ENCODE results near the gene TMEM132E.

TMEM132E gene

DNA sequence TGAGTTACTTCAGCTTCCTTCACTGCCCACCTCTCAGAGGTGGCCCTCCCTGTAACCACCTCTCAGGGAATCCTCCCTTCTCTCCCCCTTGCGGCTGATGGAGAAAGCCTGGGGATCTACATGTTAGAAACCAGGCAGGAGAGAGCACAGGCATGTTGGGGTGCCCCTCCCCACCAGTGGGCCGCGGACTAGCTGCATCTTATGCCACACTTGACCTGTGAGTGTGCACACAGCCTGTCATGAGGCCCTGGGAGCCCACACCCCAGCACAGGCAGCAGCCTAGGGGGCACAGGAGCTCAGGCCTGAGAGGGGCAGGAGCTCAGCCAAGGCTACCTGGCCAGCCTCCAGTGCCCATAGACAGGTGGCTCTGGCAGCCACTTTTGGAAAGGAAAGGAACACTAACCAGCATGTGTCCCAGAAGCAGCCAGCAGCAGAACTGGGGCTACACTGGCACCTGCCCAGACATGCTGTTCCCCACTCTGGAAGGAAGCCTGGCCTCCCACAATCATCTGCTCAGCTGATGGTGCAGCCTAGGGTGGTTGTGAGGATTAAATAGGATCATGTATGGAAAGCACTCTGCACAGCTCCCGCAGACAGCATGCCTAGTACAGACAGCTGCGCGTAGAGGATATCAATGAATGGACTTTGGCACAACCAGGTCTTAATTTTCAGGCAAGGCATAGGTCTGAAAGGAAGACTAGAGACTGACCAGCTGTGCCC lies 60.5 kb downstream of the TMEM132E start:
- no peaks in the 10 kb centered on the region for H3K4me1 ChIP-seq (ENCODE audit: control insufficient read depth, insufficient read depth, low read length)
- no peak overlapping the region for H3K27ac ChIP-seq (ENCODE audit: insufficient read depth, low read depth, low read length, poor library complexity, severe bottlenecking)
- no peaks in the 10 kb centered on the region for H3K9me3 ChIP-seq (ENCODE audit: control insufficient read depth, low read length)
- H3K4me3 ChIP-seq (ENCODE audit: insufficient read depth, low read depth, low read length) = no peak overlapping the region
- H3K27me3 ChIP-seq (ENCODE audit: control insufficient read depth, insufficient read depth, low read length, poor library complexity, severe bottlenecking) = peaks cover 24% of the 10 kb centered on the region
- H3K36me3 ChIP-seq (ENCODE audit: control insufficient read depth, insufficient read depth, low read length) = no peaks in the 10 kb centered on the region
- 81 to 83% methylated on average over 6 of the region's 6 CpGs for WGBS, 2 experiments

DNA sequence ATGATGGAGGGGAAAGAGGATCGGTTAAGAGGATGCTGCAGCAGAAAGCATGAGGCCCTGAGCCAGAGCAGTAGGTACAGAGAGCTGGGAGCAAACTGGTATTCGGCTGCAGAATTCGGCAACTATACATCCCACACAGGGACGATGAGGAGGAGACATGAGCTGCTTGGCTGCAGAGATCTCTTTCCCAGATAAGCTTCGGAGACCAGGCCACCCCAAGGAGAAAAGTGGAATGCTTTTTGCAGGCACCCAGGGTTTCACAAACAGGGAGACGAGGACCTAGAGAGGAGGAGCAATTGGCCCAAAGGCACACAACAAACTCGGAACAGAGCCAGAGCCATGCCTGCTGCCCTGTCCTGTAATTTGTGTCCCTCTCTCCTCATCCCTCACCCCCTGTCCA lies 62.0 kb downstream of the TMEM132E start:
- H3K9me3 ChIP-seq (ENCODE audit: control insufficient read depth, low read length) = no peaks in the 10 kb centered on the region
- no peak overlapping the region for H3K27ac ChIP-seq (ENCODE audit: insufficient read depth, low read depth, low read length, poor library complexity, severe bottlenecking)
- no peak overlapping the region for H3K4me3 ChIP-seq (ENCODE audit: insufficient read depth, low read depth, low read length)
- peaks cover 20% of the 10 kb centered on the region for H3K27me3 ChIP-seq (ENCODE audit: control insufficient read depth, insufficient read depth, low read length, poor library complexity, severe bottlenecking)
- H3K36me3 ChIP-seq (ENCODE audit: control insufficient read depth, insufficient read depth, low read length) = no peaks in the 10 kb centered on the region
- no peaks in the 10 kb centered on the region for H3K4me1 ChIP-seq (ENCODE audit: control insufficient read depth, insufficient read depth, low read length)
- 83 to 89% methylated on average over 7 of the region's 7 CpGs for WGBS, 2 experiments

DNA sequence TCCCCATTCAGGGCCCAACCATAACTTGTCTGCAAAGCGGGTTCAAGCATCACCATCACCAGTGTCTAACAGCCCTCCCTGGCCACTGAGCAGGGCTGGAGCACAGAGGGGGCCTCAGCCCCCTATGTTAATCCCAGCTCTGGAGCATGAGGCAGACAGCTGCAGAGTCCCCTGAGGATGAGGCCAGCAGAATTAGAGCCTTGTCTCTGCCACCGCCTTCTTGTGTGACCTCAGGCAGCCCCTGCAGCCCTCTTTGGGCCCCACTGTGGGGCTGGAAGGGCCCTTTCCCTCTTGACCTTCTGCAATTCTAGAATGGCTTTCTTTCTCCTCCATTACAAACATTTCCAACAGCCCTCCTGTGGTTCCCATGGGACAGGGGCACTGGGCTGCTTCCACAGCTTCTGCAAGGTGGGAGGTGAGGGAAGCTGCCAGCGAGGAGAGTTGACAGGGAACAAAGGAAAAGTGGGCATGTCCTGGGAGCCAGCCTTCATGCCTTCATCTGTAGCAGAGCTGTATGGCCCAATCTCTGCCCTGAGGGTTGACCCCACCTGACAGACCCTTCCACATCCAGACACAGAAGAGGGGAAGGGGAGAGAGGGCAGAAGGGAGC lies 65.7 kb downstream of the TMEM132E start:
- H3K36me3 ChIP-seq (ENCODE audit: control insufficient read depth, insufficient read depth, low read length) = no peaks in the 10 kb centered on the region
- H3K9me3 ChIP-seq (ENCODE audit: control insufficient read depth, low read length) = no peaks in the 10 kb centered on the region
- H3K4me3 ChIP-seq (ENCODE audit: insufficient read depth, low read depth, low read length) = no peak overlapping the region
- WGBS, 2 experiments = 89 to 91% methylated on average over 3 of the region's 3 CpGs
- H3K27ac ChIP-seq (ENCODE audit: insufficient read depth, low read depth, low read length, poor library complexity, severe bottlenecking) = no peak overlapping the region
- H3K27me3 ChIP-seq (ENCODE audit: control insufficient read depth, insufficient read depth, low read length, poor library complexity, severe bottlenecking) = peaks cover 4% of the 10 kb centered on the region
- no peaks in the 10 kb centered on the region for H3K4me1 ChIP-seq (ENCODE audit: control insufficient read depth, insufficient read depth, low read length)

DNA sequence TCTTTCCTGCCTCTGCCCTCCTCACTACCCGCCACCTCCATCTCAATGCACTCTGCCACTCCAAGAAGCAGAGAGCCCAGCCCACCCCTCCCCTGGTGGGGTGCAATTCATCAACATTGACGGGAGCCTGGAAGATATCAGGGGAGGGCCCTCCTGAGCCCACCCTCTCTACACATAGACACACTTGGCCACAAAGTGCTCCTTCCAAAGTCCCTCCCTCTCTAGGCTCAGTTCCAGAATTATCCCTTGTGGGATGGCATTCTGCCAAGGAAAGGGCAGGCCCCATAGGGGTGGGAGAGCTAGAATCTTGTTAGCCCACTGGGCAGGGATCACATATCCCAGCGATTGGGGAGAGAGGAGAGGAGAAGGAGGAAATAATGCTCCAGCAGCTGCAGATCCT lies 66.2 kb downstream of the TMEM132E start:
- WGBS, 2 experiments = 79 to 88% methylated on average over 3 of the region's 3 CpGs
- Histone ChIP-seq H3K27me3 (ENCODE audit: control insufficient read depth, insufficient read depth, low read length, poor library complexity, severe bottlenecking) (peaks cover 4% of the 10 kb centered on the region), H3K27ac (ENCODE audit: insufficient read depth, low read depth, low read length, poor library complexity, severe bottlenecking) (no peak overlapping the region)

DNA sequence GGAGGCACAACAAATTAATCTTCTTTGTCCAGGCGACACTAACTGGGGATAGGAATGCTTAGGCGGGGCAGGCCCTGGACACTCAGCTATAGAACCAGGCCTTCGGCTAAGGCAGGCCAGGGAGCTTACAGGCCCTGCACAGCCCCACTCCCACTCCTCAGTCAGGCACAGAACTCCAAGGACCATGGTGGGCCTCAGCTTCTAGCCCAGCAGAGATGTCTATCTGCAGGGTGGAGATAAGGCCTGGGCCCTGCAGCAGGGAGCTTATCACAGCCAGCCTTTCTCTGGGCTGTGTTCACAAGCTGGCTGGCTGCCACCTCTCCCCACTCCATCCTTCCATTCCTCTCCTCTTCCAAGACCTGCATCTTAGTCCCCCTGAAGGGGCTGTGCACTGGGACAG lies 68.1 kb downstream of the TMEM132E start:
- Histone ChIP-seq H3K4me1 (ENCODE audit: control insufficient read depth, insufficient read depth, low read length) (no peaks in the 10 kb centered on the region), H3K36me3 (ENCODE audit: control insufficient read depth, insufficient read depth, low read length) (no peaks in the 10 kb centered on the region), H3K27me3 (ENCODE audit: control insufficient read depth, insufficient read depth, low read length, poor library complexity, severe bottlenecking) (peaks cover 4% of the 10 kb centered on the region), H3K4me3 (ENCODE audit: insufficient read depth, low read depth, low read length) (no peak overlapping the region), H3K27ac (ENCODE audit: insufficient read depth, low read depth, low read length, poor library complexity, severe bottlenecking) (no peak overlapping the region), H3K9me3 (ENCODE audit: control insufficient read depth, low read length) (no peaks in the 10 kb centered on the region)
- WGBS, 2 experiments = 93 to 97% methylated on average over 3 of the region's 3 CpGs

More for the DNA sequence above, 66.2 kb downstream of the TMEM132E start:
- H3K4me1 ChIP-seq (ENCODE audit: control insufficient read depth, insufficient read depth, low read length) = no peaks in the 10 kb centered on the region
- H3K36me3 ChIP-seq (ENCODE audit: control insufficient read depth, insufficient read depth, low read length) = no peaks in the 10 kb centered on the region
- no peak overlapping the region for H3K4me3 ChIP-seq (ENCODE audit: insufficient read depth, low read depth, low read length)
- no peaks in the 10 kb centered on the region for H3K9me3 ChIP-seq (ENCODE audit: control insufficient read depth, low read length)

DNA sequence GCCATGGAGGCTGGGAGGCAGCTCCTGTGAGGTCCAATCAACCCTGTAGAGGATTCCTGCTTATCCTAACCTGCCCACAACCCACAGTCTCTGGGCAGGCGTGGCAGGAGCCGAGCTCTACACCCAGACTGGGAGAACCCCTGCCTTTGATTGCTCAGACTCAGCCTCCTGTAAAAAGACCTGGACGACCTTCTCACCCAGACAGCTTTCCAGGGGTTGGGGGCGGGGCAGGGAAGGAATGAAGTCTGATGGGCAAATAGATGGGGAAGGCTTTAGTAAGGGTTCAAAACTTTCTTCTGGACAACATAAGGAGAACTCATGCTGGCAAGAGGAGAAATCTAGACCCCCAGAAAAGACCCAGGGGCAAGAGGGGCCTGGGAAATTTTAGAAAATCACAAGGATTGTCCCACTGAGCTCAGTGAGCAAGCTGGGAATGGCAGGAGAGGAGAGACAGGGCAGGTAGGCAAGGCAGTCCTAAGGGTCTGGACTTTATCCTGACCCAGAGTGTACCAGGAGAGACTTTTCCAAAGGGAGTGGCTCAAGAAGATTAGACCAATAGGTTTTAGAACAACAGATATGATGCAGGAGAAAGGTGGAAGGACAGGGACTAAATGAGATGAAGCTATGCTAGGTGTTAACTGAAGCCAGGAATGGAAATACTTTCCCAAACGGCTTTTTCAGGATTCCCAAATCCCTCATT lies 70.8 kb downstream of the TMEM132E start:
- no peaks in the 10 kb centered on the region for H3K4me1 ChIP-seq (ENCODE audit: control insufficient read depth, insufficient read depth, low read length)
- H3K27me3 ChIP-seq (ENCODE audit: control insufficient read depth, insufficient read depth, low read length, poor library complexity, severe bottlenecking) = no peaks in the 10 kb centered on the region
- H3K36me3 ChIP-seq (ENCODE audit: control insufficient read depth, insufficient read depth, low read length) = no peaks in the 10 kb centered on the region
- H3K27ac ChIP-seq (ENCODE audit: insufficient read depth, low read depth, low read length, poor library complexity, severe bottlenecking) = no peak overlapping the region
- 72 to 88% methylated on average over 4 to 5 of the region's 5 CpGs for WGBS, 2 experiments
- no peak overlapping the region for H3K4me3 ChIP-seq (ENCODE audit: insufficient read depth, low read depth, low read length)
- H3K9me3 ChIP-seq (ENCODE audit: control insufficient read depth, low read length) = no peaks in the 10 kb centered on the region

DNA sequence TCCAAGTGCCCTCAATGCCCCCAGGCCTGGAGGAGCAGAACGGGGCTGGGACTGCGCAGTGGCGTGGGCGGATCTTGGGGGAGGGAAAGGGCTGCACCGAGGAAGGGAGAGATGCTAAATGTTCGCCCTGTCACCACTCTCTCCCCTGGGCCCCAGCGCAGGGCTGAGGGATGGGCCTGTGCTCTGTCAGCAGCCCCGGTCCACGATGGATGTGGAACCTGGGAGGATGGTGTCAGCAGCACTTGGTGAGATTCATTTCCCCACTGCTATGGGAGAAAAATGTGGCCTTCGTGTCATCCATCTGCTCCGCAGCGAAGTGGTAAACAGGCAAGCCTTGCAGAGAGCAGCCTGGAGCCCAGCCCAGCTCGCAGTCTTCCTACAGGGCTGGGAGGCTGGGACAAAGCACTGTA lies 72.0 kb downstream of the TMEM132E start:
- Histone ChIP-seq H3K4me1 (ENCODE audit: control insufficient read depth, insufficient read depth, low read length) (no peaks in the 10 kb centered on the region), H3K36me3 (ENCODE audit: control insufficient read depth, insufficient read depth, low read length) (no peaks in the 10 kb centered on the region), H3K4me3 (ENCODE audit: insufficient read depth, low read depth, low read length) (no peak overlapping the region), H3K9me3 (ENCODE audit: control insufficient read depth, low read length) (no peaks in the 10 kb centered on the region), H3K27me3 (ENCODE audit: control insufficient read depth, insufficient read depth, low read length, poor library complexity, severe bottlenecking) (no peaks in the 10 kb centered on the region), H3K27ac (ENCODE audit: insufficient read depth, low read depth, low read length, poor library complexity, severe bottlenecking) (no peak overlapping the region)
- 88 to 92% methylated on average over 13 of the region's 13 CpGs for WGBS, 2 experiments

DNA sequence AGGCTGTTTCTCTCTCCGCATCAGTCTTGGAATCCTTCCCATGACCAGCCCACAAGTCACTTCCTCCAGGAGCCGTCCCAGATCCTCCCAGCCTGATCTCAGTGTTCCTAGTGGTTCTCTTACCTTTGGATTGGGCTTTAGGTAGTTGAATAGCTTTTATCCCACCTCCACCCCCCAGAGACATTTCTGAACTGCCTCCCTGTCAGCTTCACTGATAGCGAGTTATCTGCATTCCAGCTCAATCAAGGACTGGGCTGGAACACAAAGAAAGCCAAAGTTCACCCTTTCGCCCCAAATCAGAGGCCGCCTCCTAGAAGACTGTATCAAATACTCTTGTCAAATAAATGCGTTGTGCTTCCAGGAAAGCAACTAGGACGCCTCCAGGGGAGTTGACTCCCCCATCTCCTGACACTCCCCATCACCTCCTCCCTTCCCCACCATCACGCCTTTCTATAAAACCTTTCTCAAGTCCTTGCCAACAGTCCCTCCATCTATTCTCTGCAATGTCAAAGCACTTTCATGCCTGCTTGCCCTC lies 72.7 kb downstream of the TMEM132E start:
- no peaks in the 10 kb centered on the region for H3K36me3 ChIP-seq (ENCODE audit: control insufficient read depth, insufficient read depth, low read length)
- H3K9me3 ChIP-seq (ENCODE audit: control insufficient read depth, low read length) = no peaks in the 10 kb centered on the region
- WGBS, 2 experiments = 86 to 90% methylated on average over 8 of the region's 8 CpGs
- no peak overlapping the region for H3K4me3 ChIP-seq (ENCODE audit: insufficient read depth, low read depth, low read length)
- H3K27me3 ChIP-seq (ENCODE audit: control insufficient read depth, insufficient read depth, low read length, poor library complexity, severe bottlenecking) = no peaks in the 10 kb centered on the region
- H3K4me1 ChIP-seq (ENCODE audit: control insufficient read depth, insufficient read depth, low read length) = no peaks in the 10 kb centered on the region
- H3K27ac ChIP-seq (ENCODE audit: insufficient read depth, low read depth, low read length, poor library complexity, severe bottlenecking) = no peak overlapping the region

DNA sequence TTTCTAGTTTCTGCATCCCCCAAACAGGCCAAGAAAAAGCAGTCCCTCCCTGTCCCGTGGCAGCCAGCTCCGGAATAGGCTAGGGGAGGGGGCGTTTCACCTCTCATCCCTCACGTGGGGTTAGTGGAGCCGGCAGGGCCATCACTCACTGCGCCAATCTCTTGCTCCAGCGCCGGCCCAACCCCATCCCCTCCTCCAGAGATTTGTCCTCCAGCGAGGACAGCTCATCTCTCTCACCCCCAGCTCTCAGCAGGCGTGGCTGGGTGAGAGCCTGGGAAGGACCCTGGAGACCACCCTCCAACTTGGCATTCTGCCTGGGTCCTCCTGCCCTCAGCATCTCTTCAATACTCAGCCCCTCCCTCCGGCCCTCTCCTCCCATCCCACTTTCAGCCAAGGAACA lies 74.1 kb downstream of the TMEM132E start:
- H3K27me3 ChIP-seq (ENCODE audit: control insufficient read depth, insufficient read depth, low read length, poor library complexity, severe bottlenecking) = no peaks in the 10 kb centered on the region
- no peaks in the 10 kb centered on the region for H3K9me3 ChIP-seq (ENCODE audit: control insufficient read depth, low read length)
- no peak overlapping the region for H3K27ac ChIP-seq (ENCODE audit: insufficient read depth, low read depth, low read length, poor library complexity, severe bottlenecking)
- H3K4me1 ChIP-seq (ENCODE audit: control insufficient read depth, insufficient read depth, low read length) = no peaks in the 10 kb centered on the region
- no peak overlapping the region for H3K4me3 ChIP-seq (ENCODE audit: insufficient read depth, low read depth, low read length)
- no peaks in the 10 kb centered on the region for H3K36me3 ChIP-seq (ENCODE audit: control insufficient read depth, insufficient read depth, low read length)
- WGBS, 2 experiments = 81 to 83% methylated on average over 11 of the region's 11 CpGs

DNA sequence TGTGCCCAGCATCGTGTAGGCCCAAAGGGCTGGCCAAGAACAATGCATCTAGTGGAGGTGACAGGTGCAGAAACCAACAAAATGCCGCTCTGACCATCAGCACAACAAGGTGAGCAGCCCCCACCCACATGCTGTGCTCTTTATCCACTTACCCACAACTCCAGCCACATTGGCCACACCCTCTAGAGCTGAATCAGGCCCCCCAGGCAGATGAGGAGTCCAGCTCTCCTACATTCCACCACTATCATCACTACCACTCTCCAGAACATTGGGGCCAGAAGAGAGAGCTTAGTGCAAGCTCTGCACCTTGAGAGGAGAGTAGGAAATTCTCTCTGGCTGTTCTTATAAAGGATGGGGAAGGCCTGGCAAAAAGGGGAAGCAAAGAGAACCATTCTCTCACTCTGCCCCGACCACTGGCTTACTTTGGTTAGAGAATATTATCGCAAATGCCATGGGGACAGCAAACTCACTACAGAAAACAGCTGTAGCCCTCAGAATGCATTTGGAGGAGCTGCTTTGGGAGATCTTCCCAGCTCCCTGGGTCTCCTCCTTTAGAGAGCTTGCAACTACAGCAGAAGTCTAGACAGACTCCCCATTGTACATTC lies 75.0 kb downstream of the TMEM132E start:
- no peak overlapping the region for H3K27ac ChIP-seq (ENCODE audit: insufficient read depth, low read depth, low read length, poor library complexity, severe bottlenecking)
- H3K36me3 ChIP-seq (ENCODE audit: control insufficient read depth, insufficient read depth, low read length) = no peaks in the 10 kb centered on the region
- 88 to 90% methylated on average over 4 of the region's 4 CpGs for WGBS, 2 experiments
- no peak overlapping the region for H3K4me3 ChIP-seq (ENCODE audit: insufficient read depth, low read depth, low read length)
- H3K9me3 ChIP-seq (ENCODE audit: control insufficient read depth, low read length) = no peaks in the 10 kb centered on the region
- no peaks in the 10 kb centered on the region for H3K4me1 ChIP-seq (ENCODE audit: control insufficient read depth, insufficient read depth, low read length)
- no peaks in the 10 kb centered on the region for H3K27me3 ChIP-seq (ENCODE audit: control insufficient read depth, insufficient read depth, low read length, poor library complexity, severe bottlenecking)
